Ishikawa (cell line): ENCODE measurements around the gene IL2RG.

Experiments
- CEBPB ChIP-seq: IDR thresholded peaks from 2 replicates; pipeline ENCODE4 v1.6.1; 2012
- CREB1 ChIP-seq: IDR thresholded peaks from 2 replicates; pipeline ENCODE4 v1.6.1; 2012; ENCODE audit warnings: low read depth
- EGR1 ChIP-seq: IDR thresholded peaks from 2 replicates; pipeline ENCODE4 v1.6.1; 2012
- EP300 ChIP-seq: IDR thresholded peaks from 2 replicates; pipeline ENCODE4 v1.6.1; 2012; ENCODE audit warnings: borderline replicate concordance
- MAX ChIP-seq: IDR thresholded peaks from 2 replicates; pipeline ENCODE4 v1.6.1; 2012
- NFIC ChIP-seq: IDR thresholded peaks from 2 replicates; pipeline ENCODE4 v1.6.1; 2012
- RAD21 ChIP-seq: IDR thresholded peaks from 2 replicates; pipeline ENCODE4 v1.6.1; 2012; ENCODE audit warnings: low read depth
- REST ChIP-seq: IDR thresholded peaks from 2 replicates; pipeline ENCODE4 v1.6.1; 2012; ENCODE audit warnings: low read depth, mild to moderate bottlenecking
- TAF1 ChIP-seq: IDR thresholded peaks from 2 replicates; pipeline ENCODE4 v1.6.1; 2012; ENCODE audit warnings: low read depth, mild to moderate bottlenecking
- TCF12 ChIP-seq: IDR thresholded peaks from 2 replicates; pipeline ENCODE4 v1.6.1; 2012; ENCODE audit warnings: low read depth
- TEAD4 ChIP-seq: IDR thresholded peaks from 2 replicates; pipeline ENCODE4 v1.6.1; 2012
- USF1 ChIP-seq: IDR thresholded peaks from 2 replicates; pipeline ENCODE4 v1.6.1; 2012
- YY1 ChIP-seq: IDR thresholded peaks from 2 replicates; pipeline ENCODE4 v1.6.1; 2012; ENCODE audit warnings: low read depth

- no peak for TF ChIP-seq REST
- no peak for TF ChIP-seq EGR1
- no peak for TF ChIP-seq TCF12
- TF ChIP-seq NFIC, result no peak
- no peak for TF ChIP-seq MAX
- TF ChIP-seq CREB1, result no peak
- no peak for TF ChIP-seq RAD21
- TF ChIP-seq YY1, result no peak
- no peak for TF ChIP-seq CEBPB
- no peak for TF ChIP-seq EP300
- TF ChIP-seq USF1, result no peak
- no peak for TF ChIP-seq TEAD4
- no peak for TF ChIP-seq TAF1
These were observed 16.3 kb downstream of the IL2RG start for GRCh38 chrX:71095033-71095432.
